Effector CD8-positive, alpha-beta T cell (primary cell): Measurements from ENCODE around the gene SFT2D3.

Source experiments
- DNase-seq: peaks from one replicate; lab custom pipeline; 2025; lab: John Stamatoyannopoulos, UW

SFT2D3 gene

GRCh38 chr2:127664065-127664894 is 37.0 kb upstream of the SFT2D3 start:
- DNase-seq: no peak

GRCh38 chr2:127664895-127665225 is 36.4 kb upstream of the SFT2D3 start:
- no peak for DNase-seq

DNA sequence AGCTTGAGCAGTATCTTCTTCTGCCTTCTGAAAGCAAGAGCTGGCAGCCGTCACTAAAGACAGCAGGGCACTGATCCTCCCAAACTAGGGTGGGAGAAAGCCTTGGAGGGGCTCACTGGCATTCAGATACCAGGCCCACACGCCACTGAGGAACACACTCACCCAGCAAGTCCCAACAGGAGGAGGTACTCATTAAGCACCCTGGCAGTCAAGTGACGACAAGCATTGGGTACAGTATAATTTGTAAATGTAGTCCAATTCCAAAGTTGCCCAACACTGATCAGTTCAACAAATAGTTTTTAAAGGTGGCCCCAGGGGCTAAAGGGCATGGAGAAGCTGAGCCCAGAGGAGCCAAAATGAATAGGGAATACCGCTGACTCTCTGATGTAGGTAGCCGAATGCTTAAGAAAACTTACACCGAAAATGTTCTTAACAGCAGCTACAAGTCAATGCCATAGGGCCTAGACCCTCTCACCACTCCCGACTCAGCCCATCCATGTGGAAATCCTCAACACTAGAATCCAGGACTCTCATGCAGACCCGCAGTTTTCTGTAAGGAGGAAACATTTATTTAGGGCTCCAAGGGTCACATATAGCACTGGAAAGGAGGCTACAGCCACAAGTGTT is 35.9 kb upstream of the SFT2D3 start:
- DNase-seq: no peak

DNA sequence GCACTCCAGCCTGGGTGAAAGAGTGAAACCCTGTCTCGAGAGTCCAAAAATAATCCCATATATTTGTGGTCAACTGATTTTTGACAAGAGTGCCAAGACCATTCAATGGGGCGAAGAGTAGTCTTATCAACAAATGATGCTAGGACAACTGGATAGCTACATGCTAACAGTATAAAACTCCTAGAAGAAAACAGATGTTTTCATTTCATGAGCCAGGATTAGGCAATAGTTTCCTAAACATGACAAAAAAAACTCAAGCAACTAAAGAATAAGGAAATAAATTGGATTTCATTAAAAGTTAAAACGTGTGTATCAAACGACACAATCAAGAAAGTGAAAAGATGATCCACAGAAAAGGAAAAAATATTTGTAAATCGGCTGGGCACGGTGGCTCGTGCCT is 32.2 kb upstream of the SFT2D3 start:
- no peak for DNase-seq

GRCh38 chr2:127670055-127670956 is 31.0 kb upstream of the SFT2D3 start:
- DNase-seq: no peak

DNA sequence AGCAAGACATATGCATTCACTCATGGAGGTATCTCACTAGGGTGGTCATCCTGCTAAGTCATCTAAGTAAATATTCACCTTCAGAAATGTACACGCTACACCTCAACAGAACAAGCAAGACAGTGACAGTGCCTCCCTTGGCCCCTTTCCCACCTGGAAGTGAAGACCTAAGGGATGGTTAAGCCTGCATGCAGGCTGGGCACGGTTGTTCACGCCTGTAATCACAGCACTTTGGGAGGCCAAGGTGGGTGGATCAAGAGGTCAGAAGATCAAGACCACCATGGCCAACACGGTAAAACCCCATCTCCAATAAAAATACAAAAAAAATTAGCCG is 30.4 kb upstream of the SFT2D3 start:
- DNase-seq: no peak

DNA sequence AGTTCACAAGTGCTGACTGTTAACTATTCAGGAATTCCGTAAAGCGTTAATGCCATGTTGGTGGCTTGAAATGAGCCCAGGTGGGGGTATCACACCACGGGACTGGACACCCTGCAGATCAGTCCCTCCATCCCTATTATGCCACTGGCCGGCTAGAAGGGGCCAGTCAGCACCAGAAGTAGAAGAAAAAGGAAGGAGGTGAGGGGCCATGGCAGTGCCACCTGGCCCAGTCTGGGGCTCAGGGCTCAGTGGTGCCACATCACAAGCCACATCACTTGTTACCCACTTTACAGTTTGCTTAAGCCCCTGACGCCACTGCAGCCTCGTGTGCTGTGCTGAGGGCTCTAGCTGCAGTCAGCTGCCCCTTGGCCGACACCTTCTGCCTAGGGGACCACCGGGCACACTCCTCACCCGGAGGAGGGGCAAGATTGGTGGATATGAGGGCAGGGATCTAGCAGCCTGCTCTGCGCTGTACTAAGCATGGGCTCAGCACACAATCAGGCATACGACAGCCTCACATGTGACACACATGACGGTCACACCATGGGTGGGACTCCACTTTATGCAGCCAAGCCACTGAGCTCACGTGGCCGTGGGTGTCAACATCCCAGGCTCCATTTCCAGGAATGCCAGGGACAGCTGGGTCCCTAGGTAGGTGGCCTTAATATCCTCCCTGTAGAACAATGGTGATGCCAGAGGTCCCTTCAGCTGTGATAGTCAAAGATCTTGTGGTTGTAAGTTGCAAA is 29.6 kb upstream of the SFT2D3 start:
- DNase-seq: no peak

DNA sequence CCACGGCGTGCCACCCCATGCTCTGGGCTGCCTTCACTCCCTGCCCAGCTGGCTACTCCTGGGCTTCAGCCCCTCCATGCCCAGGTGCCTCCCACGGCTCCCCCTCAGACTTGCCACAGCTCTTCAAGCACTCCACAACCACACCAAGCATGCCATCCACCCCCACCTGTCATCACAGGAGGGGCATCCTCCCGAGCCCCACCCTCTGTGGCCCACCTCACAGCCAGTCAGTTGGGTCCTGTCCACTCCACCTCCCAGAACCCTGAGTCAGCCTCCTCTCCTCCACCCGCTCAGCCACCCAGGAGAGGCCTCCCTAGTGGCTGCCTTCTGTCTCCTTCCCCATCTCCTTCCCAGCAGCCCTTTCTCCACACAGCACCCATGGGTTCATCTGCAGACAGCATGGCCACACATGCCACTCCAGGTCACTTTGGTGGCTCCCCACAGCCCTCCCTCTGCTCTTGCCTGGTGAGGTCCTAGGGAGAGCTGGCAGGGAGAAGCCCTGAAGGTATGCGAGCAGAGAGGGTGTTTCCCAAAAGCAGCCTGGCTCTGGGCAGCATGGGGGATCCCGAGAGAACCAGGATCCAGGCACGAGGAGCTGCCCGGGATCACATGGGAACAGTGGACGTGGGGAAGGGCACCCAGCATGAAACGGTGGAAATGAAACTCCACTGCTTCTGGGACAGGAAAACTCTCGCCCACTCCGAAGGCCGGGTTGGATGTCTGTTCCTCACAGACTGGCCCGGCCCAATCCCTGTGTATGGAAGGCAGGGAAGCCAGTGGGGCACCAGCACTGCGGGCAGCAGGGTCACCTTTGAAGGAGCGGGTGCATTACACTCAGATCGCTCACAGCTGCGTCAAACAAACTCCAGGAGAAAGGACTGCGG is 28.7 kb upstream of the SFT2D3 start:
- DNase-seq: no peak

DNA sequence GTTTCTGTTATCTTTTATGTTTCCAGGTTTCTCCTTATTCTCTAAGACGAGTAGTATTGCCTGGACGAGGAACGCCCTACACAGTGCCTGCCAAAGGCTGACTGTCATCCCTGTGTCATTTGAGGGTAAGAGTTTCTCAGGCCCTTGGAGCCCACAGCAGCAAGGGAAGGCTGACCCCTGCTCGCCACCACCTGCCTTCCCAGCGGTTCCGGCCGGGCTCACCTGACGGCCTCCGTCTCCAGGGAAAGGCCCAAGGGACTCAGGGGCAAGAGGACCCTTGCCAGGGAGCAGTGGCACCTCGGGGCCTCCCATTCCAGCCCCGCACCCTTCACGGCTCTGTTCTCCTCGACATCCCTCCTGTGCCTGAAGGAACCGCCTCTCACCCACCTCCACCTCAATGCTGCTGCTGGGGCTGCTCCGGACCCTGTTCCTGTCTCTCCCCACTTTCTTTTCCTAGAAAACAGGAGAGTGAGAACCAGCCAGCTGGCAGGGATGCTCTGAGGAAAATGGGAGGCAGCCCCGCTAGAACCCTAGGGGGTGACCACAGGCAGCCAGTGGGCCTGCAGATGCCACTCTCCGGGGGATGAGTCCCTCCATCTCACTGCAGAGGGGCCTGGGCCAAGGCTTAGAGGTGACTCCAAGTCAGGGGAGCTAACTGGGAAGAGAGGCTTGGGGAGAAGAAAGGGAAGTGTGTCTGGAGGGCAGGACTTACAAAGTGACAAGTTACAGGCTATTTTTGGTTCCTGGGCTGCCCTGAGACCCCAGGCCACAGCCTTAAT is 27.8 kb upstream of the SFT2D3 start:
- no peak for DNase-seq

- DNase-seq: no peak
These were observed 26.8 kb upstream of the SFT2D3 start for GRCh38 chr2:127674241-127675209.

GRCh38 chr2:127675331-127676261 is 25.7 kb upstream of the SFT2D3 start, which contains the start of gene LIMS2:
Gene LIMS2, minus strand, starts transcription at chr2:127675530. Its CDS starts 506 bp downstream, at chr2:127675024.
- DNase-seq: no peak

DNA sequence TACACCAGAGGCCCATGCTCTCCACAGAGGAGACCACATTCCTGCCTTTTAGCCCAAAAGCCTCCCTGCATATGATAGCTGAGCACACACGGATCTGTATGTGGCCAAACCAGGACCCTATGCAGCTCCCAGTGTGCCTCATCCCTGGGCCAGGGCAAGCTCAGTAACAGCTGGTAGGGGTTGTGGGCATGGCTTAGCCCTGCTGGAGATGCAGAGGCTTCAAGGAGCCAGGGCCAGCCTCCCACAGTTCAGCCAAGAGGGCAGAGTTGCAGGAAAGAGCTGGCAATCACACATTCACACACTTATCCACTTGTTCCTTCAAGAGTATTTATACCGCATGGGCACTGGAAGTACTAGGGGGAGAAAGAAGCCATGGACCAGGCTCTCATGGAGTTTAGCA is 24.4 kb upstream of the SFT2D3 start:
- no peak for DNase-seq

GRCh38 chr2:127678531-127678930 is 22.8 kb upstream of the SFT2D3 start:
- no peak for DNase-seq

DNA sequence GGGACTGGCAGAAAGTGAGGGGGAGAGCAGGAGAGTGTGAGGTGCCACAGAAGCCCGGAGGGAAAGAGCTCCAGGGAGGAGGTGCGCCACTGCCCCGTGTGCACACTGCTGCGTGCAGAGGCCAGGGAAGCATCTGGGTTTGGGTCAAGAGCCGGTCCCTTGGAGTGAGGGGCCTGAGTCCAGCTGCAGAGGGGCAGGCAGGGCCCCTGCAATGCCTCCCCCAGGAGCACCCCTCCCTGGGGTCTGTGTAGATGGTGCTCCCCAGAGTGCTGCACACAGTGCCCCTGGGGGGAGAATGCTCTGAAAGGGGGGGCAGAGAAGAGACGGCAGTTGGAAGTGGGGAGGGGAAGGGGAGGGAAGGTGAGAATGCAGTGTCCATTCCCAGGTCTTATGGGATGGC is 22.3 kb upstream of the SFT2D3 start:
- no peak for DNase-seq

GRCh38 chr2:127679680-127680361 is 21.5 kb upstream of the SFT2D3 start:
- DNase-seq: no peak

DNA sequence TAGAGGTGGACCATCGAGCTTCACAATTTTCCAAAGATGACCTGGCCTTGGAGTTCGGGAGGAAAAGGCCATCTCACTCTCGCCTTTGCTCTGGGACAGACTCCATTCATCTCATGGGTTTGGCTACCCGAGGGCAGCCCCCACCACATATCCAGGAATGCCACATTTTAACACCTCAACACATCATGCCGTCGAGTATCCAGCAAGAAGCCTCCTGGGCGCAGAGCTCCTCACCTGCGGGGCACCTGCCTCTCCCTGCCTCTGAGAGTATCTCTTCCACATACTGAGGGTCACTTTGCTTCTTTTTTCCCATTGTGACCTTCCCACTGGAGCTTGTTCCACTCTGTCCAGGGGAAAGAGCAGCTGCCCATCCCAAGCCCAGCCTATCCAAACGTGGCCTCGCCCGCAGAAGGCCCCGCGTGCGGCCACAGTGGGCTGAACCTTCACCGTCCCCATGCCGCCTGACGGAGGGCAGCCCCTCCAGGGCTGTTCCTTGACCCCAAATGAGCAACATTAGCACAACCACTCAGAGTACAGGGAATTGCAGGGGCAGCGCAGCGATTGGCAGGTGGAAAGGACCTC is 20.5 kb upstream of the SFT2D3 start:
- DNase-seq: no peak

- DNase-seq: no peak
These were observed 20.0 kb upstream of the SFT2D3 start for GRCh38 chr2:127681288-127681804.
